Measurements from ENCODE around the gene WIPF3.

The WIPF3 gene

GRCh38 chr7:29865526-29865925, 59.2 kb downstream of the WIPF3 start:
- DNase-seq (ENCODE audit: low read depth, low spot score), result peak; percentile 72
- no peak overlapping the region for H3K4me3 ChIP-seq (ENCODE audit: low read depth, low read length)
- in situ Hi-C loops (cut with HindIII; ENCODE audit: low sequenced_read_pairs), result no loop called here
- TF ChIP-seq CTCF (IDR thresholded peaks at IDR 0.05; ENCODE audit: low read depth, low read length), result no peak

GRCh38 chr7:29866490-29866930, 60.2 kb downstream of the WIPF3 start:
- in situ Hi-C loops (cut with HindIII; ENCODE audit: low sequenced_read_pairs), result no loop called here
- TF ChIP-seq CTCF (IDR thresholded peaks at IDR 0.05; ENCODE audit: low read depth, low read length), result no peak
- DNase-seq (ENCODE audit: low read depth, low spot score), result peak; percentile 55
- H3K4me3 ChIP-seq (ENCODE audit: low read depth, low read length), result no peak overlapping the region

GRCh38 chr7:29871787-29872398, 65.6 kb downstream of the WIPF3 start:
- peak; percentile 46 for DNase-seq (ENCODE audit: low read depth, low spot score)
- no peak overlapping the region for H3K4me3 ChIP-seq (ENCODE audit: low read depth, low read length)
- in situ Hi-C loops (cut with HindIII; ENCODE audit: low sequenced_read_pairs), result no loop called here
- no peak for TF ChIP-seq CTCF (IDR thresholded peaks at IDR 0.05; ENCODE audit: low read depth, low read length)

GRCh38 chr7:29873644-29874294, 67.5 kb downstream of the WIPF3 start:
- TF ChIP-seq CTCF (IDR thresholded peaks at IDR 0.05; ENCODE audit: low read depth, low read length), result no peak
- DNase-seq (ENCODE audit: low read depth, low spot score), result no peak
- in situ Hi-C loops (cut with HindIII; ENCODE audit: low sequenced_read_pairs), result no loop called here
- no peak overlapping the region for H3K4me3 ChIP-seq (ENCODE audit: low read depth, low read length)

- no peak for DNase-seq (ENCODE audit: low read depth, low spot score)
- TF ChIP-seq CTCF (IDR thresholded peaks at IDR 0.05; ENCODE audit: low read depth, low read length), result no peak
- in situ Hi-C loops (cut with HindIII; ENCODE audit: low sequenced_read_pairs), result no loop called here
- H3K4me3 ChIP-seq (ENCODE audit: low read depth, low read length), result no peak overlapping the region
Observed at GRCh38 chr7:29875741-29876140, 69.4 kb downstream of the WIPF3 start.

- peak; percentile 17 for DNase-seq (ENCODE audit: low read depth, low spot score)
- in situ Hi-C loops (cut with HindIII; ENCODE audit: low sequenced_read_pairs), result no loop called here
- no peak for TF ChIP-seq CTCF (IDR thresholded peaks at IDR 0.05; ENCODE audit: low read depth, low read length)
Observed at GRCh38 chr7:29877196-29877595, 70.9 kb downstream of the WIPF3 start.

More at GRCh38 chr7:29877196-29877595, 70.9 kb downstream of the WIPF3 start:
- no peak overlapping the region for H3K4me3 ChIP-seq (ENCODE audit: low read depth, low read length)
